ENCODE results near the gene SDK2.

The SDK2 gene

DNA sequence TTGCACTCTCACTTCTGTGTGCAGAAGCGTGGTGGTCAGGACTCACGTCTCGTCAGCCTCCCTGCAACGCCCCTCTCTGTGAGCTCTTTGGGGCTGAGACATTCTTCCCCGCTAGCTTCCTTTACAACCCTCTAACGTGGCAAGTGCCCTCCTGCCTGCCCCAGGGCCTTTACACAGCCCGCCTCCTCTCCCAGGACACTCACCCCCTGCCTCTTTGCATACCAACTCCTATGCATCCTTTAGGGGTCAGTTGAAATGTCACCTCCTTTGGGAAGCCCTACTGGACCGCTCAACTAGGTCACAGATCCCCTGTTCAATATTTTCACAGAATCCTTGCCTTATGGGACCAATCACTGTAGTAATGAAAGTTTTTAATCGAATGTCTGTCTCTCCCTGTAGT, 61.4 kb downstream of the SDK2 start:
- H3K27me3 ChIP-seq (replicated peaks; ENCODE audit: control insufficient read depth, insufficient read depth, low read length), result peaks cover 39% of the 10 kb centered on the region
- H3K9me3 ChIP-seq (ENCODE audit: control insufficient read depth, low read length), result no peaks in the 10 kb centered on the region
- no peaks in the 10 kb centered on the region for H3K36me3 ChIP-seq (ENCODE audit: control insufficient read depth, insufficient read depth, low read length, severe bottlenecking)
- H3K4me3 ChIP-seq (ENCODE audit: low read length), result no peak overlapping the region
- DNase-seq (ENCODE audit: low read depth), result no peak
- no peak overlapping the region for H3K9ac ChIP-seq (ENCODE audit: low read length)
- H3K4me1 ChIP-seq (ENCODE audit: control insufficient read depth, insufficient read depth, low read length), result no peaks in the 10 kb centered on the region

DNA sequence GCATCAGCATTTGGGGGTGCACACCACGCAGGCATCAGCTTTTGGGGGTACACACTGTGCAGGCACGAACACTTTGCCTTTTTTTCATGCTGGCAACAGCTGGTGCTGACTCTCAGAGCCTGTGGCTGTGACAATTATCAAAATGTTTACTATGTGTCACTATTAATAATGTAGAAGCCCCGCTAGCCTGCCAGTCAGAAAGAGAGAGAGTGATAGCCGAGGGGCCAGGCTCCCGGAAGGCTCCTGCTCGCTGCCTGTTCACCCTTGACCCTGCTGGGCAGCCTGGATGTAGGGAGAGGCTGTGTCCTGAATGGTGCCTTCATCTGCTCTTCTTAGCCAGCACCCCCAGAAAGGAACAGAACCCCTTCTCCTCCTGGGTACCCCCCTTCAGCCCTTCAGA, 61.9 kb downstream of the SDK2 start:
- Histone ChIP-seq H3K4me1 (ENCODE audit: control insufficient read depth, insufficient read depth, low read length) (no peaks in the 10 kb centered on the region), H3K36me3 (ENCODE audit: control insufficient read depth, insufficient read depth, low read length, severe bottlenecking) (no peaks in the 10 kb centered on the region), H3K4me3 (ENCODE audit: low read length) (no peak overlapping the region), H3K9ac (ENCODE audit: low read length) (no peak overlapping the region), H3K27me3 (replicated peaks; ENCODE audit: control insufficient read depth, insufficient read depth, low read length) (peaks cover 40% of the 10 kb centered on the region), H3K9me3 (ENCODE audit: control insufficient read depth, low read length) (peaks cover 3% of the 10 kb centered on the region)
- DNase-seq (ENCODE audit: low read depth), result no peak

DNA sequence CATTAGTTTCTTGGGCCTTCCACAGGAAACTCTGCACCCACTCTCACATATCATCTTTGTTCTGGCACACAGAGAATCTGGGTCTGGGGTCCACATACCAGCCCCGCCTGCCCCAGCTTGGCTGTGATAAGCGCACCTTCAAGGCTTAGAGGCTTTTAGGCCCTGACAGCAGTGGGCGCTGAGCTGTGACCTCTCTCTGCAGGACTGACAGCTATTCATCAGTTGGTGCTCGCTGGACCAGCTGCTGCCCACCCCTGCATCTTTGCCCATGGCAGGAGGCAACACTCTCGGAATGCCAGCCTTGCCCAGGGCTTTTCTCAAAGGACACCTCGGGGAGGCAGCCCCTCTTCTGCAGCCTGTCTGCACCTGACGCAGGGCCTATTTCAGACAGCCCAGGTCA, 62.9 kb downstream of the SDK2 start:
- no peak overlapping the region for H3K9ac ChIP-seq (ENCODE audit: low read length)
- no peaks in the 10 kb centered on the region for H3K4me1 ChIP-seq (ENCODE audit: control insufficient read depth, insufficient read depth, low read length)
- H3K27me3 ChIP-seq (replicated peaks; ENCODE audit: control insufficient read depth, insufficient read depth, low read length), result peaks cover 33% of the 10 kb centered on the region
- no peak overlapping the region for H3K4me3 ChIP-seq (ENCODE audit: low read length)
- no peak for DNase-seq (ENCODE audit: low read depth)
- H3K9me3 ChIP-seq (ENCODE audit: control insufficient read depth, low read length), result peaks cover 3% of the 10 kb centered on the region
- no peaks in the 10 kb centered on the region for H3K36me3 ChIP-seq (ENCODE audit: control insufficient read depth, insufficient read depth, low read length, severe bottlenecking)

DNA sequence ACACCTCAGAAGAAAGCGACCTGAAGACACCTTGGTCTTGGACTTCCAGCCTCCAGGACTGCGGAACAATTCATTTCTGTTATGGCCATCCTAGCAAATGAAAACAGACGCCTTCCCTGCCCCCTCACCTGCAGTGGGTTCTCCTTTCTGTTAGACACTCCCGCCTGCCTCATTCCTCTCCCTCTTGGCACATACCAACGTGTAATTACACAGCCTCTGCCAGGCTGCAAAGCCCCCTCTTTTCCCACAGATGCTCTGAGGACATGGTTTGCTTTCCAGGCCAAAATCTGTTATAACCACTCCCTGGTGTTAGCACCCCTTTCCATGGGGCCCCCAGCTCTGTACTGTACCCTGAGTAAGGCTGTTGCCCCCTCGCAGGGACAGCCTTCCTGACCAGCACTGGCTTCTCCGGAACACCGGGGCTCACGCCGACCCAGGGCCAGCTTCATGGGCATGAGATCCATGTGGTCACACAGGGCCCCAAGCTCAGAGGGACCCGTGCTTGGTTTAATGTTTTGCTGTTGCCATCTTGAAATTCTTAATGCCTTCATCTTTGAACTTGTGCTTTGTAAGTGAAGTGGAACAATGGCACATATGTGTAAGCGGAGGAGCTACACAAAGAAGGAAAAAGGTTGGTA, 64.1 kb downstream of the SDK2 start:
- Histone ChIP-seq H3K9ac (ENCODE audit: low read length) (no peak overlapping the region), H3K36me3 (ENCODE audit: control insufficient read depth, insufficient read depth, low read length, severe bottlenecking) (no peaks in the 10 kb centered on the region), H3K9me3 (ENCODE audit: control insufficient read depth, low read length) (peaks cover 3% of the 10 kb centered on the region), H3K4me3 (ENCODE audit: low read length) (no peak overlapping the region), H3K27me3 (replicated peaks; ENCODE audit: control insufficient read depth, insufficient read depth, low read length) (peaks cover 31% of the 10 kb centered on the region), H3K4me1 (ENCODE audit: control insufficient read depth, insufficient read depth, low read length) (no peaks in the 10 kb centered on the region)
- no peak for DNase-seq (ENCODE audit: low read depth)

DNA sequence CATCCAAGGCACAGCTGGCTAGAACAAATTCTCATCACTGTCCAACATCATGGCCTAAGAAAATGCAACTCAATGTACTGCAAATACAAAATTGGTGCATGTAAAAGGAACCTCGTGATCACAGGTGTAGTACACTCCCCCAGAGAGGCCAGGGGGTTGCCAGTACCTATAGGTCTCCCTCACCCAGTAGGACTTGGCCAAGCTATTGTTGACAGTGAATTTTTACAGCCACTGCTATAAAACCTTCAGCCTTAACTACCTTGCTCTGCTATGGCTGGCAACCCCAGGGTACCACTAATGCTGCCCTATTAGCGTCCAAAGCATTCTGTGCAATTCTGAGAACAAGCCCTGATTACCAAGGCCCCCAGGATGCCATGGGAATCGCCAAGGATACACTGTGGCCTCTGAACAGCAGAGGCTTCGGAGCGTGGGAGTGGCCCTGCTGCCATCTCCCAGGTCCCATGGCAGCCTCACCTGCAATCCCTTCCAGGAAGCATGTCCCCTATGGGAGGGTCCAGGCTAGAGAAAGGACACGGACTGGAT, 67.6 kb downstream of the SDK2 start:
- no peak for DNase-seq (ENCODE audit: low read depth)
- peaks cover 34% of the 10 kb centered on the region for H3K27me3 ChIP-seq (replicated peaks; ENCODE audit: control insufficient read depth, insufficient read depth, low read length)
- H3K4me1 ChIP-seq (ENCODE audit: control insufficient read depth, insufficient read depth, low read length), result no peaks in the 10 kb centered on the region
- peaks cover 7% of the 10 kb centered on the region for H3K9me3 ChIP-seq (ENCODE audit: control insufficient read depth, low read length)
- H3K36me3 ChIP-seq (ENCODE audit: control insufficient read depth, insufficient read depth, low read length, severe bottlenecking), result no peaks in the 10 kb centered on the region
- no peak overlapping the region for H3K9ac ChIP-seq (ENCODE audit: low read length)
- H3K4me3 ChIP-seq (ENCODE audit: low read length), result no peak overlapping the region

DNA sequence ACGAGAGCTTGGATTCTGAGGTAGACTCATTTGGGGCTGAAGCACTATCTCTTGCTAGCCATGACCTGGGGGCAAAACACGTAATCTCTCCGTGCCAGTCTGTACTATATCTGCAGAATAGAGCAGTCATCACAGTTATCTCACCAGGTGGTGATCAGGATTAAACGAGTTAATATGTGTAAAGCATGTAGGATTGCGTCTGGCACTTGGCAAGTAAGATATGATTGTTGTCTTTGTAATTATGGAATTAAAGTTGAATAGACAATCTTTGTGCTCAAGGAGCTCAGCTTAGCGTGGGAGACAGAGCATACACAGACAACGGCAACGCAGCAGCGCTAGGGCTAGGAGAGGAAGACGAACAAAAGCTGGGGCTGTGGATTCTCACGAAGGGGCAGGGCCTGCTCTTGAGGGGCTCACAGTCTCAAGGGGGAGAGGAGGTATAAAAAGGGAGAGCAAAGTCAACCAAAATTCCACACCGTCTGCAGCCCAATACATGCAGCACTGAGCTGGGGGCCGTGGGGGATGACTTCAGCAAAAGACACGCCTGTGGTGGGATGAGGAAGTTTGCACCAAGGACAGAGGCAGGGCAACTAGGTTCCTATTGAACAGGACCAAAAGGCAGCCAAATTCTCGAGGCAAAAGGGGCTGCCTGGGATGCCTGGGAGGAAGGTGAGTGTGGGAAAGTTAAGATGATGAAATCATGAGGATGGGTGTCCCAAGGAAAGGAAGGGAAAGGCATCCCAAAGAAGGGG, 68.6 kb downstream of the SDK2 start:
- no peak for DNase-seq (ENCODE audit: low read depth)
- H3K27me3 ChIP-seq (replicated peaks; ENCODE audit: control insufficient read depth, insufficient read depth, low read length), result peaks cover 34% of the 10 kb centered on the region
- H3K9me3 ChIP-seq (ENCODE audit: control insufficient read depth, low read length), result peaks cover 7% of the 10 kb centered on the region
- H3K4me1 ChIP-seq (ENCODE audit: control insufficient read depth, insufficient read depth, low read length), result no peaks in the 10 kb centered on the region
- H3K4me3 ChIP-seq (ENCODE audit: low read length), result no peak overlapping the region
- H3K9ac ChIP-seq (ENCODE audit: low read length), result no peak overlapping the region
- H3K36me3 ChIP-seq (ENCODE audit: control insufficient read depth, insufficient read depth, low read length, severe bottlenecking), result no peaks in the 10 kb centered on the region

DNA sequence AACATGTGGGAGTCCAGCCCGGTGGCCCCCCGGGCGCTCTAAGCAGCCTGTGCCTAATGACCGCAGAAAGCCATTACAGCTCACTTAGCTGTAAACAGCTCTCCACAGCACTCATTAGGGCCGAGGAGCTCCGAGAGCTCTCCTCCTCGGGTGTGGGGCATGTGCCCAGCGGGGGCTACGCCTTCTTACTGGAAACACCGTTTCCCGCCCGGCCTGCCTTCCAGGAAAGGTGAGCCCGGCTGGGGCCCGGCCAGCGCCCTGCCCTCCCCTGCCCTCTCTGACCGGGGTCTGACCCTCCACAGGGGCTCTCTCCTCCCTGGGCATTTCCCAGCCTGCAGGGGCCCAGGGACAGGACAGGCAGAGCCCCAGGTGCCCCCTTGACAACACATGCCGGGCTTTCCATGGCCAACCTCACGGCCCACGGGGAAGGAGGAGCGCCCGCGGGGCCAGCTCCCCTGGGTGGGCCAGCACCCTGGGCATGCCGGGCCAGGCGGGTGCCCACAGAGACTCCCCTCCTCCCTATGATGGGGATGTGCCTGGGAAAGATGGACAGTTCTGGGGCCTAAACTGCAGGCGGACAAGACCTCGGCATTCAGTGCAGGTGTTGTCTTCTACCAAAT, 72.6 kb downstream of the SDK2 start:
- H3K36me3 ChIP-seq (ENCODE audit: control insufficient read depth, insufficient read depth, low read length, severe bottlenecking), result no peaks in the 10 kb centered on the region
- H3K9me3 ChIP-seq (ENCODE audit: control insufficient read depth, low read length), result peaks cover 4% of the 10 kb centered on the region
- no peak for DNase-seq (ENCODE audit: low read depth)
- H3K9ac ChIP-seq (ENCODE audit: low read length), result no peak overlapping the region
- no peak overlapping the region for H3K4me3 ChIP-seq (ENCODE audit: low read length)
- H3K4me1 ChIP-seq (ENCODE audit: control insufficient read depth, insufficient read depth, low read length), result no peaks in the 10 kb centered on the region
- H3K27me3 ChIP-seq (replicated peaks; ENCODE audit: control insufficient read depth, insufficient read depth, low read length), result peaks cover 39% of the 10 kb centered on the region

DNA sequence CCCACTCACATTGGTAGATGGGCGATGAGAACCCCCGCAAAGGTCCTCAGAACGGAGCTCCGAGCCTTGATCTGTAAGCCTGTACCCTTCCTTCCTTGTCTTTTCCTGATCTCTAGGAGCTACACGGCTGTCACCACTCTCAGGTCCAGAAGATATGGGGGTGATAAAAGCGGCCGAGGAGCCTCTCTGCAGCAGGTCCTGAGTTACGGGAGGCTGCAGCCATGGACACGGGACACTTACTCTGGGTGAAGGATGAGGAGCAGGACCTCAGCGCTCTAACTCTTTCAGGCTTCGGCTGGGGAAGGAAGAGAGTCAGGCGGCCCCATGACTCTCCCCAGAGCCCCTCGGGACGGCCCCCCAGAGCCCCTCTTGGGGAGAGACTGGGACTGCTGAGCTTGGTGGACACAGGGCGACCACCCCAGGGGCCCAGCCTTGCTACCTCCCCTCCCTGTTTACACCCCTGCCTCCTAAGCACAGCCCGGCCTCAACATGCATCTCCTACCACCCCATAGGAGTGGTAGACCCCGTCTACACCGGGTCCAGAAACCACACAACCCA, 74.4 kb downstream of the SDK2 start:
- Histone ChIP-seq H3K9me3 (ENCODE audit: control insufficient read depth, low read length) (peaks cover 3% of the 10 kb centered on the region), H3K9ac (ENCODE audit: low read length) (no peak overlapping the region), H3K27me3 (replicated peaks; ENCODE audit: control insufficient read depth, insufficient read depth, low read length) (peaks cover 38% of the 10 kb centered on the region), H3K4me1 (ENCODE audit: control insufficient read depth, insufficient read depth, low read length) (peaks cover 7% of the 10 kb centered on the region), H3K36me3 (ENCODE audit: control insufficient read depth, insufficient read depth, low read length, severe bottlenecking) (no peaks in the 10 kb centered on the region), H3K4me3 (ENCODE audit: low read length) (no peak overlapping the region)
- DNase-seq (ENCODE audit: low read depth), result no peak

DNA sequence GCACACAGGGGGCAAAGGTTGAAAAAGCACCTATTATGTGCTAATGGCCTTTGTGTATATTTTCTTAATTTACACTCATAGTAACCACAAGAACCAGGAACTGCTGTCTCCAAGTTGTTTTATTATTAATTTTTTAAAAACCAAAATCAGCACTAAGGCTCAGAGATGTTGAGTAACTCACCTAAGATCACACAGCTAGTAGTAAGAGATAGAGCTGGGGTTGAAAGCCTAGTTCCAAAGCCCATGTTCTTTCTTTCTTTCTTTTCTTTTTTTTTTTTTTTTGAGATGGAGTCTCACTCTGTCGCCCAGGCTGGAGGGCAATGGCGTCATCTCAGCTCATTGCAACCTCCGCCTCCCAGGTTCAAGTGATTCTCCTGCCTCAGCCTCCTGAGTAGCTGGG, 75.3 kb downstream of the SDK2 start:
- Histone ChIP-seq H3K27me3 (replicated peaks; ENCODE audit: control insufficient read depth, insufficient read depth, low read length) (peaks cover 30% of the 10 kb centered on the region), H3K36me3 (ENCODE audit: control insufficient read depth, insufficient read depth, low read length, severe bottlenecking) (no peaks in the 10 kb centered on the region), H3K9me3 (ENCODE audit: control insufficient read depth, low read length) (no peaks in the 10 kb centered on the region), H3K4me1 (ENCODE audit: control insufficient read depth, insufficient read depth, low read length) (peaks cover 7% of the 10 kb centered on the region), H3K9ac (ENCODE audit: low read length) (no peak overlapping the region), H3K4me3 (ENCODE audit: low read length) (no peak overlapping the region)
- no peak for DNase-seq (ENCODE audit: low read depth)

DNA sequence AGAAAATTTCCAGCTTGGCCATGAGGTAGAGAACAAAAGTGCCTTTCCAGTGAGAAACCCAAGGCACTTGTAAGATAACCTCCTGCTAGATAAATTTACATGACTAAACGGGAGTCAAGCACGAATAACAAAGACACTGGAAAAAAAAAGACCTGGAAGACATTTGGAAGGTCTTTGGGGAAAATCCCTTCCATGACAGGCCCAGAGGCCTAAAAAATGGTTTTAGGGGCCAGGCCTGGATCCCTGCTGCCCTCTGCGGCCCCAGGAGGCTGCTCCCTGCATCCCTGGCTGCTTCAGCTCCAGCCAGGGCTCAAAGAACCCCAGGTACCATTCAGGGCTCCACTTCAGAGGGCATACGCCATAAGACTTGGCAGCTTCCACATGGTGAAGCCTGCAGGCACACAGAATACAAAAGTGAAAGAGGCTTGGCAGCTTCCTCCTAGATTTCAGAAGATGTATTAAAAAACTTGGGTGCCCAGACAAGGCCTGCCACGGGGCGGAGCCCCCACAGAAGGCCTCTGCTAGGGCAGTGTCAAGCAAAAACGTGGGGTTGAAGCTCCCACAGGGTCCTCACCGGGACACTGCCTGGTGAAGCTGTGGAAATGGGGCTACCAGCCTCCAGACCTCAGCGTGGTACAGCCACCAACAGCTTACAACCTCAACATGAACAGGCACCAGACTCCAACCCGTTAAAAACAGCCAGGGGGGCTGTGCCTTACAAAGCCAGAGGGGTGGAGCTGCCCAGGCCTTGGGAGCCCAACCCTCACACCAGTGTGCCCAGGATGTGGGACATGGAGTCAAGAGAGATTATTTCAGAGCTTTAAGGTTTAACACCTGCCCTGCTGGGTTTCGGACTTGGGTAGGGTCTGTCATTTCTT, 77.1 kb downstream of the SDK2 start:
- Histone ChIP-seq H3K27me3 (replicated peaks; ENCODE audit: control insufficient read depth, insufficient read depth, low read length) (peaks cover 20% of the 10 kb centered on the region), H3K4me1 (ENCODE audit: control insufficient read depth, insufficient read depth, low read length) (peaks cover 7% of the 10 kb centered on the region), H3K36me3 (ENCODE audit: control insufficient read depth, insufficient read depth, low read length, severe bottlenecking) (no peaks in the 10 kb centered on the region), H3K4me3 (ENCODE audit: low read length) (no peak overlapping the region), H3K9me3 (ENCODE audit: control insufficient read depth, low read length) (no peaks in the 10 kb centered on the region), H3K9ac (ENCODE audit: low read length) (no peak overlapping the region)
- DNase-seq (ENCODE audit: low read depth), result no peak
